NCI-H2171 (cell line): Measurements from ENCODE around the gene IRAK2.
A peak's percentile ranks its signal among the peaks of the same experiment; 100 is the strongest.
"Not testable (repeated sequence)": the region's sequence is repeated elsewhere in the genome, so short reads cannot be mapped to it uniquely, and the experiment has no call there.

ENCODE experiments used
- DNase-seq: peaks from one replicate; lab custom pipeline; 2025; lab: John Stamatoyannopoulos, UW

The IRAK2 gene, protein sequence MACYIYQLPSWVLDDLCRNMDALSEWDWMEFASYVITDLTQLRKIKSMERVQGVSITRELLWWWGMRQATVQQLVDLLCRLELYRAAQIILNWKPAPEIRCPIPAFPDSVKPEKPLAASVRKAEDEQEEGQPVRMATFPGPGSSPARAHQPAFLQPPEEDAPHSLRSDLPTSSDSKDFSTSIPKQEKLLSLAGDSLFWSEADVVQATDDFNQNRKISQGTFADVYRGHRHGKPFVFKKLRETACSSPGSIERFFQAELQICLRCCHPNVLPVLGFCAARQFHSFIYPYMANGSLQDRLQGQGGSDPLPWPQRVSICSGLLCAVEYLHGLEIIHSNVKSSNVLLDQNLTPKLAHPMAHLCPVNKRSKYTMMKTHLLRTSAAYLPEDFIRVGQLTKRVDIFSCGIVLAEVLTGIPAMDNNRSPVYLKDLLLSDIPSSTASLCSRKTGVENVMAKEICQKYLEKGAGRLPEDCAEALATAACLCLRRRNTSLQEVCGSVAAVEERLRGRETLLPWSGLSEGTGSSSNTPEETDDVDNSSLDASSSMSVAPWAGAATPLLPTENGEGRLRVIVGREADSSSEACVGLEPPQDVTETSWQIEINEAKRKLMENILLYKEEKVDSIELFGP

DNA sequence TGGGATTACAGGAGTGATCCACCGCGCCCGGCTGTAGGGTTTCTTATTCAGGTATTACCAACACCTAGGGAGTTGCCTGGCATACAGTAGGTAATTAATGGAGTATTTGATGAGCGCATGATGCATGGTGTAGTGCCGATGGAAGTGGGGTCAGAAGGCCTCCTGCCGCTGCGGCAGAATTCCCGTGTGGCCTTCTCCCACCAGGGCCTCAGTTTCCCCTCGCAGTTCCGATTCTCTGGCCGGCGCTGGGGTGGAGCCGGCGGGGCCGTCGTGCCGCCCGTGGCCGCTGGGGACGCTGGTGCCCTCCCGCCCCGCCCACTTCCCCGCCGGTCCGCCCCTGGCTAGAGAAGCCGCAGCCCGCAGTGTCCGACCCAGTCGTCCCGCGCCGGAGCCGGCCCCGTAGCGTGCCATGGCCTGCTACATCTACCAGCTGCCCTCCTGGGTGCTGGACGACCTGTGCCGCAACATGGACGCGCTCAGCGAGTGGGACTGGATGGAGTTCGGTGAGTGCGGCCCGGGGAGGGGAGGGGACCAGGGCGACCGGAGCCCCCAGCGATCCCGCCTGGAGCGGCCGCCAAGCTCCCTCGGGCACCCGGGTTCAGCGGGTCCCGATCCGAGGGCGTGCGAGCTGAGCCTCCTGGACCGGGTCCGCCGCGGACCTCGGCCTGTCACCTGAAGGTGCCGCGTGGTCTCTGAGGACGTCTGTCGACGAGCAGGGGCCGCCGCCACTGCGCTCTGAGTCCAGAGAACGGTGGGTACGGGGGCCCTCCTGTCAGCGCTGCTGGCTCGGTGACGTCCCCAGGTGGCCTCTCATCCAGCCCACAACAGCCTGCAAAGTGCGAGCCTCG is at the start of gene IRAK2:
TSS of gene IRAK2 (plus strand) at position 374 of the 848 bp plus-strand sequence. CDS start at position 410, 36 bp downstream.
- no peak for DNase-seq

DNA sequence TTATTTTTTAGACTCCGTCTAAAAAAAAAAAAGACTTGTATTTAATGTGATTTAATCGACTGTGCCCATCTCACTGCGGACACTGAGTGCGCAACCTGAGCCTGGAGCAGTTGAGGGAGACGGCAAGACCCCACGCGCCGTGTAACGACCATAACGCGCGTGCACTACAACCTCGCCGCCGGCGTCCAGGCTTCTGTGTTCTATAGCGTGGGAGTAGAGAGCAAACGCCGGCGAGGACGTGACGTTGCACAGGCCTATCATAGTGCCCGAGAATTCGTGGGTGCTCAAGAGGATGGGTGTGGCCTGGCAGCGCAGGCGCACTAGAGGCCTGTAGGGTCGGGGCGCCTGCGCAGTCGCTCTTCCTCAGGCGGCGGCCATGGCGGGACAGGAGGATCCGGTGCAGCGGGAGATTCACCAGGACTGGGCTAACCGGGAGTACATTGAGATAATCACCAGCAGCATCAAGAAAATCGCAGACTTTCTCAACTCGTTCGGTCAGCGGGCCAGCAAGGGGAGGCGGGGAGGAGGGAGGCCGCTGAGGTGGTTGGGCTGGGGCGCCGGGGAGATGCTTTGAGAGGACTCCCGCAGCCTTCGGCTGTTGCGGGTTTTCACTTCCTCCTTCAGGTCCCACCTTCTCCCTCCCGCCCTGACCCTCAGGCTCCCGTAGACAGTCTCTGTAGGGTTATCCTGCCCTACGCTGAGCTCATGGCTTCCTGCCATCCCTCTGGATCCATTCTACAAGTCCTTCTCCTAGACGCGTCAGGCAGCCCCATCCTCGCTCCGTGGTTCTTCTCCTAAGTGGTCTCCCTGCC is 49.2 kb upstream of the IRAK2 start, which contains the start of gene BRK1:
TSS of gene BRK1 (plus strand) at position 350 of the 812 bp plus-strand sequence. CDS start at position 377, 27 bp downstream.
- DNase-seq, result peak; percentile 78

DNA sequence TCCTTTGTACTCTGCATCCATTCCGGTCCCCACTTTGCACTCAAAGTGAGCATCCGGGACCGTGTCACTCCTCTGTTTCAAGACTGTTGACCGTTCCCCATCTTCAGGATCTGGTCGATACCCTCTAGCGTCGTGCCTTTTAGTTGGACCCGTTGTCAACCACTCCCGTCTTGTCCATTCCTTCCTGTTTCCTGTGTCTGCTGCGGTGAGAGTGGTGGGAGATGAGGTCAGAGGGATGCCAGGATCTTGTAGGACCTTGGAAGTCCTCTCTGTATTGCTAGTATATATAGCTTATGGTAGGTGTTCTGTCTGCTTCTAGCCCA is 48.6 kb upstream of the IRAK2 start:
- DNase-seq, result no peak

DNA sequence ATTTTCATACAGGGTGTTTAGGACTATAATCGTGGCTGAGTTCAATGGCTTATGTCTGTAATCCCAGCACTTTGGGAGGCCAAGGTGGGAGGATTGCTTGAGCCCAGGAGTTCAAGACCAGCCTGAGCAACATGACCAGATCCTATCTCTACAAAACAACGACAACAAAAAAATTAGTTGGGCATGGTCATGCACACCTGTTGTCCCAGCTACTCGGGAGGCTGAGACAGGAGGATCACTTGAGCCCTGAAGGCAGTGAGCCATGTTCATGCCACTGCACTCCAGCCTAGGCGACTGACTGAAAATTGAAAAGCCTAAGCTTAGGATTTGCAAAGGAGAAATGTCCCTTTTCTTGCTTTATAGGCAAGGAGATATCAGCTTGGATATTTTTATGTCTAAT is 47.8 kb upstream of the IRAK2 start:
- DNase-seq, result no peak

DNA sequence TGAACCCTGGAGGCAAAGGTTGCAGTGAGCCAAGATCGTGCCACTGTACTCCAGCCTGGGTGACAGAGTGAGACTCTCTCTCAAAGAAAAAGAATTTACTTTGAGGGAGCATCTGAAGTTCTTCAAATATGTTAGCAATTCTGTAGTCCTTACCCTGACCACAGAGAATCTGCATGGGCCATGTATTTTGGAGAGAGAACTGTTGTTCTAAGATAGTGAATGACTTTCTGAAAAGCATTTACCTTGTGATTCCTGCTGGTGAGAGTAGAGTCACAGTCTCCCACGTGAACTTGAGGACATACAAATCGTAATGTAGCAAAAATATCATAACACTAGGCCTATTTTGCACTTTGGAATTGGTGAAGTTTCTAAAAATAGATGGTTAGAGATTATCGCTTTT is 45.3 kb upstream of the IRAK2 start:
- DNase-seq, result no peak

DNA sequence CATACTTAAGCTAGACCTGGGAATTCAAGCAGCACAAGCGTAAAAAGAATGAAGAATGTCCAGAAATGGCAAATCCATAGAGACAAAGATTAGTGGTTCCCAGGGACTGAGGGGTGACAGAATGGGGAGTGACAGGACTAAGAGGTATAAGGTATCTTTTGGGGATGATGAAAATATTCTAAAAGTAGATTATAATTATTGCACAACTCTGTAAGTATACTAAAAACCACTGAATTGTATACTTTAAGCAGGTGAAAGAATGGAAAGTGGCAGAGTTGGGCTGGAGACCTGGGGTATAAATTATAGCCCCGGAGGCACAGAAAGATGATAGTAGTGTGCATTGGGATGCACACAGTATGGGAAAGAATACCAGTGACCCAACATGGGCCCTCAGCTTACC is 43.7 kb upstream of the IRAK2 start:
- no peak for DNase-seq

DNA sequence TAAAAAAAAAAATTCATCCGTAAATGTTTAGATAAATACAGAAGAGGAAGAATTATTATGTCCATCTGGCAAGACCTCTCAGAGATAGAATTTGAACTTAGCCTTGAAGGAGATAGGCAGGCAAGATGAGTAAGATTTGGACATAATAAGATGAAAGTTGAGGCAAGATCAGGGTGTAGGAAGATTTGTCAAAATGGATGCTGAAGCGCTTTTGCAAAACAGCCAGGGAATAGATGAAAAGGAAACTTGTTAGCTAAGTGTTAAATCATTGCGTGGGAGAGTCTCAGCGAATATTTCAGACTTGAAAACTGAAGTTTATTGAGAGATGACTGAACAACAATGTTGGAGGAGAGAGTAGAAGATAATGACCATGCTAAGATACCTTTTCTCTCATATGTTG is 42.0 kb upstream of the IRAK2 start:
- no peak for DNase-seq

DNA sequence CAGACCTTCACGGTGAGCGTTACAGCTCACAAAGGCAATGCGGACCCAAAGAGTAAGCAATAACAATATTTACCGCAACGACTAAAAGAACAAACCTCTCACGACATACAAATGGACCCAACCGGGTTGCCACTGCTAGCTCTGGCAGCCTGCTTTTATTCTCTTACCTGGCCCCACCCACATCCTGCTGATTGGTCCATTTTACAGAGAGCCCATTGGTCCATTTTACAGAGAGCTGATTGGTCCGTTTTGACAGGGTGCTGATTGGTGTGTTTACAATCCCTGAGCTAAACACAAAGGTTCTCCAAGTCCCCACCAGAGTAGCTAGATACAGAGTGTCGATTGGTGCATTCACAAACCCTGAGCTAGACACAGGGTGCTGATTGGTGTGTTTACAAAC is 28.8 kb upstream of the IRAK2 start:
- DNase-seq, result not testable (repeated sequence)

DNA sequence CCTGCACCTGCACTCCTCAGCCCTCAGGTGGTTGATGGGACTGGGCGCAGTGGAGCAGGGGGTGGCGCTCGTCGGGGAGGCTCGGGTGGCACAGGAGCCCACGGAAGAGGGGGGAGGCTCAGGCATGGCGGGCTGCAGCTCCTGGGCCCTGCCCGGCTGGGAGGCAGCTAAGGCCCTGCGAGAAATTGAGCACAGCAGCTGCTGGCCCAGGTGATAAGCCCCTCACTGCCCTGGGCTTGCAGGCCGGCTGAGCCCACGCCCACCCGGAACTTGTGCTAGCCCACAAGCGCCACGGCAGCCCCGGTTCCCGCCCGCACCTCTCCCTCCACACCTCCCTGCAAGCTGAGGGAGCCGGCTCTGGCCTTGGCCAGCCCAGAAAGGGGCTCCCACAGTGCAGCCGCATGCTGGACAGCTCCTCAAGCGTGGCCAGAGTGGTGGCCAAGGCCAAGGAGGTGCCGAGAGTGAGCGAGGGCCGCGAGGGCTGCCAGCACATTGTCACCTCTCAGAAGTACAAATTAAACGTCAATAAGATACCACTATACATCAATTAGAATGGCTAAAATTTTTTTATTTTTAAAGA is 28.2 kb upstream of the IRAK2 start:
- no peak for DNase-seq

DNA sequence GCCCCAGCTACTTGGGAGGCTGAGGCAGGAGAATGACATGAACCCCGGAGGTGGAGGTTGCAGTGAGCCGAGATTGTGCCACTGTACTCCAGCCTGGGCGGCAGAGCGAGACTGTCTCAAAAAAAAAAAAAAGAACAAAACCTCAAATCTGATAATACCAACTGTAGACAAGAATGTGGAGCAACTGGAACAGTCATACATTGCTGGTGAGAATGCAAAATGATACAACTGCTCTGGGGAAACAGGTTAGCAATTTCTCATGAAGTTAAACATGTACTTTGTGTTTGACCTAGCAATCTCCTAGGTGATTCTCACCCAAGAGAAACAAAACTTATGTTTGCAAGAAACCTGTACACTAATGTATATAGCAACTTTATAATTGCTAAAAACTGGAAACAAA is 27.5 kb upstream of the IRAK2 start:
- no peak for DNase-seq

DNA sequence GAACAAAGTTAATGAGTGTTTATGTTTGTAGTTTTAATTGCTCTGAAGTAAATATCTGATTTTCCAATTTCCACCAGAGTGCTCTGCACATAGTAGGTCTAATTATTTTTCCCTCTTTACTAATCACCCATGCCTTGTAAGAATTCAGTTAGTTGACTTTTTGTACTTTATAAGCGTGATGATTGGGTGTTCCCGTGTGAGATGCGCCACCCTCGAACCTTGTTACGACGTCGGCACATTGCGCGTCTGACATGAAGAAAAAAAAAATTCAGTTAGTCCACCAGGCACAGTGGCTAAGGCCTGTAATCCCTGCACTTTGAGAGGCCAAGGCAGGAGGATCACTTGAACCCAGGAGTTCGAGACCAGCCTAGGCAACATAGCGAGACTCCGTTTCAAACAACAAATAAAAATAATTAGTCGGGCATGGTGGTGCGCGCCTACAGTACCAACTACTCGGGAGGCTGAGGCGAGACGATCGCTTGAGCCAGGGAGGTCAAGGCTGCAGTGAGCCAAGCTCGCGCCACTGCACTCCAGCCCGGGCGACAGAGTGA is 23.6 kb upstream of the IRAK2 start:
- no peak for DNase-seq

DNA sequence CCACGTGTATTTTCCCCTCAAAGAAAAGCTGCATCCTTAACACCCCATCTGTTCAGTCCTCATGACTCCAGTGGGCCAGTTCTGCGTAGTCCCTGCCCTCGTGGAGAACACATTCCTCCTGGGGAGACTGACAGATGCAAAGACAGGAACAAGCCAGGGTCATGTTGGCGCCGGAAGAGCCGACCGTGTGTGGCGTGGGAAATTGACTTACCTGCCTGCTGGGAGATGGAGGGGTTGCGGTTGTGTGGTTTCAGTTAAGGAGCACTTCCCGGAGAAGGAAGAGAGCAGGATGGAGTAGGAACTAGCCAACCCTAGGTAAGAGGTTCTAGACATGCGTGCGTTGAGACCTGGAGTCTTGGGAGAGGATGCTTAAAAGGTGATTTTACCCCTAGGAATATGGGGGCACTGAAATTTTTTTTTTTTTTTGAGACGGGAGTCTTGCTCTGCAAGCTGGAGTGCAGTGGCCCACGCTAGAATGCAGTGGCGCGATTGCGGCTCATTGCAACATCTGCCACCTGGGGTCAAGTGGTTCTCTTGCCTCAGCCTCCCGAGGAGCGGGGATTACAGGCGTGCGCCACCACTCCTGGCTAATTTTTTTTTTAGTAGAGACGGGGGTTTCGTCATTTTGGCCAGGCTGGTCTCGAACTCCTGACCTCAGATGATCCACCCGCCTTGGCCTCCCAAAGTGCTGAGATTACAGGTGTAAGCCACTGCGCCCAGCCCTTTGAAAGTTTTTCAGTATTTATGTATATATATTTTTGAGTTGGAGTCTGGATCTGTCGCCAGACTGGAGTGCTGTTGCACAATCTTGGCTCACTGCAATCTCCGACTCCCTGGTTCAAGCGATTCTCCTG is 21.8 kb upstream of the IRAK2 start:
- no peak for DNase-seq

DNA sequence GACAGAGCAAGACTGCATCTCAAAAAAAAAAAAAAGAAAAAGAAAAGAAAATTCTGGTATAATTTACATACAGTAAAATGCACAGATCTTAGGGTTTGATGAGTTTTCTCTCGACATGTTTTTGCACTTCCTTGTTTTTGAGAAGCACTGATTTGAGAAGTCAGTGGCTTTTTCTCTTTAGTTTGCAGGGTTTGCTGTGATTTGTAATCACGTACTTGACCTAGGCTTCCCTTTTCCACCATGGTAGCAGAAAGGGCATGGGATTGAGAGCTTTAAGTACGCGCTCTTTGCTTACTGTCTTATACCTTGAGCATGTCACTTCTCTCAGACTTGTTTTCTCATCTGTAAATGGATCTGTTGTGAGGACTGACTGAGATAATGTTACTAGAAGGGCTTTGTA is 19.0 kb upstream of the IRAK2 start:
- no peak for DNase-seq

DNA sequence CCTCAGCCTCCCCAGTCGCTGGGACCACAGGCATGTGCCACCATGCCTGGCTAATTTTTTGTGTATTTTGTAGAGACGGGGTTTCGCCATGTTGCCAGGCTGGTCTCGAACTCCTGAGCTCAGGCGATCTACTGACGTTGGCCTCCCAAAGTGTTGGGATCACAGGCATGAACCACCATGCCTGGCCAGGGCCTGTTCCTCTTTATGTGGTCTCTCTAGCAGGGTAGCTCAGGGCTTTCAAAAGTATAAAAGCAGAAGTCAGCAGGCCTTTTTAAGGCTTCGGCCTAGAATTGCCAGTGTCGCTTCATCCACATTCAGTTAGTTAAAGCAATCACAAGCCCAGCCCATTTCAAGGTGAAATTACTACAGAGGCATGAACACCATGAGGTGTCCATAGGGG is 15.5 kb upstream of the IRAK2 start:
- no peak for DNase-seq

DNA sequence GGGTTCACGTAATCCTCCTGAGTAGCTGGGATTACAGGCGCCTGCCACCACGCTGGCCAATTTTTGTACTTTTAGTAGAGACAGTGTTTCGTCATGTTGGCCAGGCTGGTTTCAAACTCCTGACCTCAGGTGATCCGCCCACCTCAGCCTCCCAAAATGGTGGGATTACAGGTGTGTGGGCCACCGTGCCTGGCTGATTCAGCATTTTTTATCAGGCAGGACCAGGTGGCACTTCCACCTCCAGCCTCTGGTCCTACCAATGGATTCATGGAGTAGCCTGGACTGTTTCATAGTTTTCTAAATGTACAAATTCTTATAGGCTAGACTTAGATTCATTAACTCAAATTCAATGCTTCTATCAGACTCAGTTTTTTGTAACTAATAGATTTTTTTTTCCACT is 13.7 kb upstream of the IRAK2 start:
- DNase-seq, result no peak

DNA sequence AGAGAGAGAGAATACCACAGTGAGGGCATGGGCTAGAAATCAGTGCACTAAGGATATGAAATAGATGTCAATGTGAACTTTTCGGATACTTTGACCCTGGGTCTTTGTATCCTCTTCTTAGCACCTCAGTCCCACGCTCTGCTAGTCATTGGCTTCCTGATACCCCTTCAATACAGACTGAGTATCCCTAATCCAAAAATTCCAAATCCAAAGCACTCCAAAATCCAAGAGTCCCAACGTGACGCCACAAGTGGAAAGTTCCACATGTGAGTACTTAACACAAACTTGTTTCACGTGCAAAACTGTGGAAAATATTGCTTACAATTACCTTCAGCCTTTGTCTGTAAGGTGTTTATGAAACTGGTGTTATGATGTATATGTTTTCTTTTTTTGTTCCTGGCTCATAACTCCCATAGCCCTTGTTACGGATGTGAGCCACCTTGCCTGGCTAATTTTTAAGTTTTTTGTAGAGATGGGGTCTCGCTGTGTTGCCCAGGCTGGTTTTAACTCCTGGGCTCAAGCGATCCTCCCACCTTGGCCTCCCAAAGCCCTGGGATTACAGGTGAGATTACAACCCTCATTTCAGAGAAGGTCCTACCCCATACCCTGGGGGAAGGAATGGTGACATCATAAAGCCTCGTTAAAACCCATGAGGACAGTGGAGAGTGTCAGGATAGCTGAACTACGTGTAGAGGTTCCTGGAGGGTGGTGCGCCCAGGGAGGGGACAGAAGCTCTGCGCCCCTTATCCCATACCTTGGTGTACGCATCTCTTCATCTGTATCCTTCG is 10.2 kb upstream of the IRAK2 start:
- DNase-seq, result no peak

DNA sequence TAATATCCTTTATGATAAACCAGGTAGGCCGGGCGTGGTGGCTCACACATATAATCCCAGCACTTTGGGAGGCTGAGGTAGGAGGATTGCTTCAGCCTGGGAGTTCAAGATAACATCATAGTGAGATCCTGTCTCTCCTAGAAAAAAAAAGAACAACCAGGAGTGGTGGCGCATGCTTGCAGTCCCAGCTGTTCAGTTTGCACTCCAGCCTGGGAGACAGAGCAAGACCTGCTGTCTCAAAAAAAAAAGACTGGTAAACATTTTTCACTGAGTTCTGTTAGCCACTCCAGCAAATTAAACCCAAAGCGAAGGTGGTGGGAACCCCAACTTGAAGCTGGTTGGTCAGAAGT is 9.6 kb upstream of the IRAK2 start:
- peak; percentile 40 for DNase-seq

DNA sequence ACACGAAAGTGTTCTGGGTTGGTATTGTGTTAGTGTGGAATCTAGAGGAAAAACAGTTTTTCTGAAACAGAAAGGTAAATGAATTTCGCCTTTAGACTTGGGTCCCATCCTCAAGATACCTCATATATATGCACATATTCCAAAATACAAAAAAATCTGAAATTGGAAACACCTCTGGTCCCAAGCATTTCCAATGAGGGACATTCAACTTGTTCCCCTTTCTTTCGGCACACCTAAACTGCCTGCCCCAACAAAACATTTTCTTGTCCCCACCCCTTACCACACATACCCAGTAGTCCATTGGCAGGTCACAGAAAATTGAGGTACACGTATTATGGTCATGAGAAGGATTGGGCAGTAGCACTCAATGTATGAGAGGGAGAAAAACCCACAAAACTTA is 9.1 kb upstream of the IRAK2 start:
- no peak for DNase-seq

DNA sequence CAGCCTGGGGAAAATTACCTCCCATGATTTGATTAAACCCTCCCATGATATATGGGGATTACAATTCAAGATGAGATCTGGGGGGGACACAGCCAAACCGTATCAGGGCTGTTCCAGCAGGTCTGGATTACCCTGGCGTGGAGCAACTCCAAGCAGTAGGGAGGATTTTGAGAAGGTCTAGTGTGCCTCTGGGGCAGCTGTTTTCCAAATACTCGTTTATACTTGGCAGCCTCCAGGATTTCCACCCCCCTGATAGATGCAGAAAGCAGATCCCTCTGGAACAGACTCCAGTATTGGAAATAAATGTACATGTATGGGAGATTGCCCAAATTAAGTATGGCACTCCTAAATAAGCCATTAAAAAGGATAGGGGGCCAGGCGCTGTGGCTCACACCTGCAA is 7.7 kb upstream of the IRAK2 start:
- no peak for DNase-seq

DNA sequence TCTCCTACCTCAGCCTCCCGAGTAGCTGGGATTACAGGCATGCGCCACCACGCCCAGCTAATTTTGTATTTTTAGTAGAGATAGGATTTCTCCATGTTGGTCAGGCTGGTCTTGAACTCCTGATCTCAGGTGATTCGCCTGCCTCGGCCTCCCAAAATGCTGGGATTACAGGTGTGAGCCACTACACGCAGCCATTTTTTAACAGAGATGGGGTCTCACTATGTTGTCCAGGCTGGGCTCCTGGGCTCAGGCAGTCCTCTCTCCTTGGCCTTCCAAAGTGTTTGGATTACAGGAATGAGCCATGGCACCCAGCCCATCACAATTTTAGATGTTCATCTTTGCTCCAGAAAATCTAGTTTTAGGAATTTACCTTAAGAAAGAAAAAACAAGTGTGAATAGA is 6.2 kb upstream of the IRAK2 start:
- not testable (repeated sequence) for DNase-seq
